Inflammatory macrophage treated with lipopolysaccharide for 1 hour (primary cell): ENCODE measurements around the gene REXO5.
"Not testable (repeated sequence)": the region's sequence is repeated elsewhere in the genome, so short reads cannot be mapped to it uniquely, and the experiment has no call there.

ENCODE experiments used
- DNase-seq, 2 donors: peaks; one replicate each; pipeline ENCODE4 v3.0.0-alpha.2; 2020 to 2022

Gene REXO5

GRCh38 chr16:20849589-20850390 is 43.5 kb downstream of the REXO5 start:
- peak; percentile 41 to 90 for DNase-seq

GRCh38 chr16:20850981-20851380 is 44.7 kb downstream of the REXO5 start:
- DNase-seq = no peak

GRCh38 chr16:20851601-20852000 is 45.3 kb downstream of the REXO5 start:
- DNase-seq = no peak

DNA sequence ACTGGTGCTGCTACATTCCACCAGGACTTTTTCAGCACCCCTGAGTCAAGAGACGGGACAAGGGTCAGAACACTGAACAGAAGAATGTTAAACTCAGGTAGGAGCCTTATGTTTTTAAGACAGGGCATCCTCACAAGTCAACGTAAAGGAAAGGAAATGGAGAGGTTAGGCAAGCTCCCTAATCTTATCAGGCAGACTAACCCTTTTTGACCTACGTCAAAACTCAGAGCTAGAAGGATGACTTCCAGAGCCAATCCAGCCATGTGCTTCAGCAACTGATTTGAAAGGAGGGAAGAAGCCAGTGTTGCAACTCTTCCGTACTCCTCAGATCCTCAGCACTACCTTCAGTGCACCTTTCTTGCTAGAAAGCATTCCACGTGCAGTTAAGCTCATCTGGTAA is 46.8 kb downstream of the REXO5 start:
- no peak for DNase-seq

DNA sequence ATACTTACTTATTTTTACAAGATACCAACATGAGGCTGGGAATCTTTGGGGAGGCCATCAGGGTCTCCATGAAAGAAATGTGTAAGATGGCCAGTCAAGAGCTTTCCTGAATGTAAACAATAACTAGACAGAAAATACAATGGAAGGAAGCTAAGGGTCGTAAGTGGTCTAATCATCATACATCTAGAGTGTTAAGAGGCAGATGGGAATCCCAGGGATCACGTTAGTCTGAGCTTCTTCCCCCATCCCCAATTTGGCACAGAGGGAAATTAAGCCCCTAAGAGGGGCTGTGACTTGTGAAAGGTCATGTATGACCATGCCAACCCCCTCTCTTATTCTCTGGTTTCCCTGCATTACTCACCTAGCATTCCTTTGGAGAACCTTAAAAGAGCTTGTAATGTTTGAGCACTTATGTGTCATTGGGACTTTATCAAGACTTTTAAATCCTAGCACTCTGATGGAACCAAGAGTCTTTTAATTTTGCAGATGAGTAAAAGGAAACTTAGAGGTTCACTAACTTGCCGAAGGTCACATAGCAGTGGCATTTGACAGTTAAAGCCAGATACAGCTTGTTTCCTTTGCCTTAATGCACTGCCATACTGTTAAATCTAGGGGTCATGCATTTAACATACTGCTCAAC is 47.8 kb downstream of the REXO5 start:
- no peak for DNase-seq

GRCh38 chr16:20854963-20855362 is 48.6 kb downstream of the REXO5 start:
- DNase-seq = no peak

GRCh38 chr16:20857281-20857680 is 51.0 kb downstream of the REXO5 start:
- DNase-seq = no peak

DNA sequence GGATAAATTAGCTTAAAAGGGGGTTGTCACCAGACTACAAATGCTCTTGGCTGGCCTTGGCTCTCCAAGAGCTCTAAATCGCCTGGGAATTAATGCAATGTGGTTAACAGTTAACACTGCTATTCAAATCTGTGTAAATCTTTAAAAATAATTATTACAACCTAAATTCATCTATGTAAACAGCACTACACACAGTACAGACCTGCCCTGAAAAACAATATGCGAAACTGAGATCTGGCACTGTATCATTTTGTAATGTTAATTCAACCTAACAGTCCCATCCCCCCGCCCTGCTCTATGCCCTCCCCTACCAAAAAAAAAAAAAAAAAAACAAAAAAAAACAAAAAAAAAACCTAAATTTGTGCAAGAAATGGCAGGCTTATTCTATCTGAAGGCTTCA is 52.9 kb downstream of the REXO5 start:
- no peak for DNase-seq

DNA sequence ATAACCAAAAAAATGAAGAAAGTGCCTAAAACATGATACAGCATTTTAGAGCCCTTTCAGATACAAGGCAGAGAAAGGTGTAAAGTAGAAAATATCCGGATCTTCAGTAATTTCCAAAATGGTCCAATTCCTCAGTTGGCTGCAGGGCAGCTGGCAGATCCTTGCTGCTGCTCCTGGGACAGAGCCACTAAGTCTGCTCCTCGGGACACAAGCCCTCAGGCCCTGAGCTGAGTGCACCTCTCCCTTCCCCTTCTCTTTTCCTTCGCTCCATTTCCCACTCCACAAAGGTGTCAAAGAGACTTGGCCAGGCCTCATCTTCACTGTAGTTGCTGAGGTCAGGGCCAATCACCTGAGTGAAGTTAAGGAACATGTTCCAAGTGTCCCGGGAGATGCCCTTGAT is 53.4 kb downstream of the REXO5 start:
- DNase-seq = no peak

- no peak for DNase-seq
Observed at GRCh38 chr16:20860361-20860760, 54.0 kb downstream of the REXO5 start.

GRCh38 chr16:20860995-20861394 is 54.7 kb downstream of the REXO5 start:
- not testable (repeated sequence) for DNase-seq

- DNase-seq = no peak
Observed at GRCh38 chr16:20862162-20862960, 56.0 kb downstream of the REXO5 start.

DNA sequence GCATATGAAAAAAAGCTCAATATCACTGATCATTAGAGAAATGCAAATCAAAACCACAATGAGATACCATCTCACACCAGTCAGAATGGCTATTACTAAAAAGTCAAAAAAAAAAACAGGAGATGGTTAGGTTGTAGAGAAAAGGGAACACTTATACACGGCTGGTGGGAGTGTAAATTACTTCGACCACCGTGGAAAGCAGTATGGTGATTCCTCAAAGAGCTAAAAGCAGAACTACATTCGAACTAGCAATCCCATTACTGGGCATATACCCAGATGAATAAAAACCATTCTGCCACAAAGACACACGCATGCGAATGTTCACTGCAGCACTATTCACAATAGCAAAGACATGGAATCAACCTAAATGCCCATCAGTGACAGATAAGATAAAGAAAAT is 58.0 kb downstream of the REXO5 start:
- DNase-seq = not testable (repeated sequence)

DNA sequence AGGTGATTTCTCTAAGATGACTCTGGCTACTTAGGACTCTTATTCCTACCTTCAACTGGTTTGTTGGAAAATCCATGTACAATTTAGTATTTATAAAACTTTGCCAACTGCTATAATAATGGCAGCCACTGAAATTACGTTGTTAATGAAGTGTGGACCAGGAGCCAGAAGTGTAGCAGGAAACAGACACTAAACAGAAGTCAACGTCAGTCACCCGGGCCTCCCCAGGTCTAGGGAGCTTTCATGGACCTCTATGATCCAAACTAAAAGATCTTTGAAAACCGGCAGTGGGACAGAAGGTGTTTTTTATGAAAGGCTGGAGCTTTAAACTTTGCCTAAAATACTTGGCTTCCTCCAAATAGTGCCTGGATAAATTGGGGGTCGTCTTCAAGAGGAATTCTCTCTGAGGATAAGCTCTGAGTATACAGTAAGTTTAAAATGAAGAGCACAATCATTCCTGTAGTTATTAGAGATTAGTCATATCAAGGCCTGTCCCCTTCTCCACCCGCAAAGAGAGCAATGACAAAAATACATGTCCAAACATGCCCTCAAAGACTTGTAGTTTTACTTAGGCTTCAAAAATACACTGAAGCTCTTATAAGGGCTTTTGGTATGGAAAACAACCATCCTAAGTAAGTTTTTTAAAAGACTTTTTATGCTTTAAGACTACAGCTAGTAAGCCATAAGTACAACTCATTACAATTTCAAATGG is 59.2 kb downstream of the REXO5 start:
- no peak for DNase-seq

GRCh38 chr16:20866145-20866772 is 59.9 kb downstream of the REXO5 start:
- peak in 1 of 2 donors; percentile 31 for DNase-seq

DNA sequence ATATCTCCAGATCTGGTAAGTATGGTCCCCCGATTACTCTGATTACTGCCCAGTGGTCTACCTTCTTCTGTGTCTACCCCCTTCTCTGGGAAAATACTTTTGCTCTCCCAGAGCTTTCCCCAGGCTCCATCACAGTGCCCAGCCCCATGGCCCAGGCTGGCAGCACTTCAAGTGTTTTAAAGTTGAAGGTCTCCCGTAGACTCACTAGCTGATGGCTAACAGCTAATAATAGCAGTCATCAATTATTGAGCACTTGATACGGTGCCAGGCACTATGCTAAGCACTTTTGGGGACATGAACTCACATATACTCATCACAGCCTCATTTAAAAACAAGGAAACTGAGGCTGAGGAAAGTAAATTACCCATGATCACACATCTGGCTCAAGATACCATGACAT is 60.5 kb downstream of the REXO5 start:
- no peak for DNase-seq

DNA sequence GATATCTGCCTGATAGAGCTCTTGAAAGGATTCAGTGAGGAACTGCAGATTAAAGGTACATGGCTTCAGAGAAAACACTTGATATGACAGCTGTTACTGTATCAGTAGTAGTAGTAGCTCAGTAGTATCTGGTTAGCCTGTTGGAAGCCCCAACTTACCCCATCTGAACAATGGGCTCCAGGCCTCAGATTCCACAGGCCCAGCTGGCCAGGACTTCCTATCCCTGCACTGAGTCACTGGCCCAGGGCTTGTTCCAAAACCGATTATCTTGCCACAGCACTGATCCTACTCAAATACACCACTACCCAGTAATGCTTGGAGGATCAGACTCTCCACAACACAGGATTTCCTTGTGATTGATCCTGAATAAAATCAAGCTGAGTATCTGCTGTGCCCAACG is 61.3 kb downstream of the REXO5 start:
- DNase-seq = no peak

- no peak for DNase-seq
Observed at GRCh38 chr16:20868890-20869289, 62.6 kb downstream of the REXO5 start.

- peak in 1 of 2 donors; percentile 24 for DNase-seq
Observed at GRCh38 chr16:20870122-20870820, 63.9 kb downstream of the REXO5 start.

DNA sequence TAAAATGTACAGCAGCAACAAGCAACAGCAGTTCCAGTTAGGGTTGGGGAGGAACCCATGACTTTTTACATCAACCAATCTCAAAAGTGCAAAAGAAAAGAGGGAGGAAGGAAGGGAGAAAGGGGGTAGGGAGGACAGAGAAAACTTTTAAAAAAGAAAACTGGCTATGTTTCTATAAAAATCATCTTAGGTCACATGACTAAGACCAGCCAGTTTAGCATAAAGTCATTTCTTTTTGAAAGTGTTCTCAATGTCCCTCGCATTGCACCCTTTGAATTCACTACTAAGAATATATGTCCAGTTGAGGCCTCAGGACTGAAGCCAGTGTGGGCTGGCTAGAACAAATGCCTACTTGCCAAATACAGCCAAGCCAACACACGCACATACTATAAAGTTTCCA is 64.9 kb downstream of the REXO5 start:
- no peak for DNase-seq

GRCh38 chr16:20871941-20872815 is 65.9 kb downstream of the REXO5 start:
- no peak for DNase-seq
